ENCODE results near the gene FLYWCH1.

- TF ChIP-seq ZNF317 (CRISPR knock-in tag; IDR thresholded peaks at IDR 0.05; ENCODE audit: borderline replicate concordance, low read depth) (no peak), CREB1 (CRISPR knock-in tag; IDR thresholded peaks at IDR 0.05) (no peak), NFYB (CRISPR knock-in tag; conservative IDR thresholded peaks at IDR 0.05; ENCODE audit: low read depth) (no peak), CREM (CRISPR knock-in tag; IDR thresholded peaks at IDR 0.05) (no peak), CTCF (IDR thresholded peaks at IDR 0.05) (no peak), ZNF232 (CRISPR knock-in tag; IDR thresholded peaks at IDR 0.05) (no peak), USF2 (CRISPR knock-in tag; IDR thresholded peaks at IDR 0.05) (no peak), TP53 (CRISPR knock-in tag; IDR thresholded peaks at IDR 0.05) (no peak), FOXP4 (CRISPR knock-in tag; IDR thresholded peaks at IDR 0.05) (no peak)
- TF ChIP-seq, protein P1, sequence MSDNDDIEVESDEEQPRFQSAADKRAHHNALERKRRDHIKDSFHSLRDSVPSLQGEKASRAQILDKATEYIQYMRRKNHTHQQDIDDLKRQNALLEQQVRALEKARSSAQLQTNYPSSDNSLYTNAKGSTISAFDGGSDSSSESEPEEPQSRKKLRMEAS (CRISPR knock-in tag; IDR thresholded peaks at IDR 0.05): no peak
- TF ChIP-seq, protein P2, sequence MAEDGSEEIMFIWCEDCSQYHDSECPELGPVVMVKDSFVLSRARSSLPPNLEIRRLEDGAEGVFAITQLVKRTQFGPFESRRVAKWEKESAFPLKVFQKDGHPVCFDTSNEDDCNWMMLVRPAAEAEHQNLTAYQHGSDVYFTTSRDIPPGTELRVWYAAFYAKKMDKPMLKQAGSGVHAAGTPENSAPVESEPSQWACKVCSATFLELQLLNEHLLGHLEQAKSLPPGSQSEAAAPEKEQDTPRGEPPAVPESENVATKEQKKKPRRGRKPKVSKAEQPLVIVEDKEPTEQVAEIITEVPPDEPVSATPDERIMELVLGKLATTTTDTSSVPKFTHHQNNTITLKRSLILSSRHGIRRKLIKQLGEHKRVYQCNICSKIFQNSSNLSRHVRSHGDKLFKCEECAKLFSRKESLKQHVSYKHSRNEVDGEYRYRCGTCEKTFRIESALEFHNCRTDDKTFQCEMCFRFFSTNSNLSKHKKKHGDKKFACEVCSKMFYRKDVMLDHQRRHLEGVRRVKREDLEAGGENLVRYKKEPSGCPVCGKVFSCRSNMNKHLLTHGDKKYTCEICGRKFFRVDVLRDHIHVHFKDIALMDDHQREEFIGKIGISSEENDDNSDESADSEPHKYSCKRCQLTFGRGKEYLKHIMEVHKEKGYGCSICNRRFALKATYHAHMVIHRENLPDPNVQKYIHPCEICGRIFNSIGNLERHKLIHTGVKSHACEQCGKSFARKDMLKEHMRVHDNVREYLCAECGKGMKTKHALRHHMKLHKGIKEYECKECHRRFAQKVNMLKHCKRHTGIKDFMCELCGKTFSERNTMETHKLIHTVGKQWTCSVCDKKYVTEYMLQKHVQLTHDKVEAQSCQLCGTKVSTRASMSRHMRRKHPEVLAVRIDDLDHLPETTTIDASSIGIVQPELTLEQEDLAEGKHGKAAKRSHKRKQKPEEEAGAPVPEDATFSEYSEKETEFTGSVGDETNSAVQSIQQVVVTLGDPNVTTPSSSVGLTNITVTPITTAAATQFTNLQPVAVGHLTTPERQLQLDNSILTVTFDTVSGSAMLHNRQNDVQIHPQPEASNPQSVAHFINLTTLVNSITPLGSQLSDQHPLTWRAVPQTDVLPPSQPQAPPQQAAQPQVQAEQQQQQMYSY (CRISPR knock-in tag; IDR thresholded peaks at IDR 0.05): no peak
Measured at GRCh38 chr16:2988590-2989099, 76.9 kb downstream of the FLYWCH1 start.

Measured in WTC11 (cell line).